Hematopoietic multipotent progenitor cell treated with erythropoietin and hydrocortisone succinate and interleukin-3 and kit ligand, for 6 days (in vitro differentiated cells): ENCODE data around the gene RAPGEFL1.
A peak's percentile ranks its signal among the peaks of the same experiment; 100 is the strongest.
"Not testable (repeated sequence)": the region's sequence is repeated elsewhere in the genome, so short reads cannot be mapped to it uniquely, and the experiment has no call there.

ENCODE experiments used
- DNase-seq: peaks from one replicate; pipeline ENCODE4 v3.0.0-alpha.2; 2015

Gene RAPGEFL1

GRCh38 chr17:40218006-40218739, 40.9 kb downstream of the RAPGEFL1 start:
- no peak for DNase-seq

GRCh38 chr17:40218740-40219593, 41.7 kb downstream of the RAPGEFL1 start, which contains the start of gene WIPF2:
TSS of gene WIPF2 (plus strand) at chr17:40219304. CDS start at chr17:40256460, 37,156 bp downstream.
- DNase-seq, result peak; percentile 98

GRCh38 chr17:40219594-40220338, 42.5 kb downstream of the RAPGEFL1 start:
- DNase-seq, result peak; percentile 75

GRCh38 chr17:40224718-40225550, 47.7 kb downstream of the RAPGEFL1 start:
- DNase-seq, result peak; percentile 78

- not testable (repeated sequence) for DNase-seq
Observed at GRCh38 chr17:40229146-40229545, 51.9 kb downstream of the RAPGEFL1 start.

GRCh38 chr17:40230670-40231069, 53.4 kb downstream of the RAPGEFL1 start:
- DNase-seq, result no peak

- DNase-seq, result not testable (repeated sequence)
Observed at GRCh38 chr17:40231928-40232327, 54.7 kb downstream of the RAPGEFL1 start.

- no peak for DNase-seq
Observed at GRCh38 chr17:40241252-40241834, 64.1 kb downstream of the RAPGEFL1 start.

- no peak for DNase-seq
Observed at GRCh38 chr17:40242774-40243173, 65.5 kb downstream of the RAPGEFL1 start.

- no peak for DNase-seq
Observed at GRCh38 chr17:40243761-40244160, 66.5 kb downstream of the RAPGEFL1 start.

GRCh38 chr17:40244255-40244654, 67.0 kb downstream of the RAPGEFL1 start:
- no peak for DNase-seq
